Endothelial cell of umbilical vein (primary cell): ENCODE results near the gene TPD52L2. TPM values are rescaled to one million over a fixed set of nuclear protein-coding genes. Genes with fewer than 3 reads are reported as not detected.

ENCODE experiments used
- BruUV-seq: library from RNA; stranded (reverse); fragments of 400-500 nt; replicated peaks from 2 replicates; lab custom pipeline; 2021; lab: Mats Ljungman, UMichigan
- CTCF ChIA-PET: fragments of 300-600, 350-600 bp; sonication (Branson Sonifier 250); formaldehyde crosslinking; loops from one replicate; lab custom pipeline; 2021; ENCODE audit warnings: antibody characterized with exemption, inconsistent platforms; lab: Charles Lee
- POLR2A ChIA-PET: fragments of 300-600, 350-600 bp; sonication (Branson Sonifier 250); formaldehyde crosslinking; loops from one replicate; lab custom pipeline; 2021; ENCODE audit warnings: antibody characterized with exemption, inconsistent platforms; lab: Charles Lee
- DNase-seq: peaks from one replicate; pipeline ENCODE4 v3.0.0-alpha.2; 2011; ENCODE audit warnings: low read depth, low spot score
- FAIRE-seq: peaks from 2 replicates; lab custom pipeline; 2011; peaks lifted over from hg19 to GRCh38; lab: Jason Lieb, UNC
- H2AFZ ChIP-seq: 2 replicates; pipeline ENCODE4 v1.6.0; 2012; ENCODE audit warnings: low read depth, low read length, control low read depth, inconsistent platforms
- H3K27ac ChIP-seq: 2 replicates; pipeline ENCODE4 v1.5.1; 2011; ENCODE audit warnings: low read depth, mild to moderate bottlenecking, control low read depth, low read length, moderate library complexity; ENCODE audit not compliant: insufficient read depth
- H3K27me3 ChIP-seq, 2 experiments: 2 replicates each; pipeline versions ENCODE4 v1.6.0 to v1.6.1; 2011; ENCODE audit warnings: low read length in 2 of 2, mixed read lengths in 1 of 2; ENCODE audit not compliant: control insufficient read depth in 2 of 2, insufficient read depth in 2 of 2
- H3K36me3 ChIP-seq, 2 experiments: 2 replicates in 1 of 2; 3 replicates in 1 of 2; pipeline ENCODE4 v1.5.1; 2011; ENCODE audit warnings: low read length in 2 of 2, mild to moderate bottlenecking in 1 of 2, moderate library complexity in 1 of 2; ENCODE audit not compliant: control insufficient read depth in 2 of 2, insufficient read depth in 2 of 2; ENCODE audit errors: extremely low read depth in 1 of 2
- H3K4me1 ChIP-seq: 3 replicates; pipeline ENCODE4 v1.5.1; 2011; ENCODE audit warnings: mild to moderate bottlenecking, low read length; ENCODE audit not compliant: control insufficient read depth, insufficient read depth; ENCODE audit errors: extremely low read depth
- H3K4me2 ChIP-seq: 2 replicates; pipeline ENCODE4 v1.6.1; 2011; ENCODE audit warnings: low read length, control low read depth, mixed read lengths; ENCODE audit not compliant: insufficient read depth
- H3K4me3 ChIP-seq, 3 experiments: fragments of 200-600 bp in 1 of 3; sonication (generic), shearing (Covaris generic) in 1 of 3; replicated peaks in 1 of 3; 2 replicates each; pipeline ENCODE4 v1.5.1; 2011 to 2016; ENCODE audit warnings: control low read depth in 3 of 3, low read length in 3 of 3, mild to moderate bottlenecking in 2 of 3, inconsistent platforms in 1 of 3, low read depth in 1 of 3, moderate library complexity in 1 of 3; ENCODE audit not compliant: insufficient read depth in 1 of 3
- H3K79me2 ChIP-seq: 2 replicates; pipeline ENCODE4 v1.6.0; 2012; ENCODE audit warnings: low read length, inconsistent platforms; ENCODE audit not compliant: control insufficient read depth, insufficient read depth
- H3K9ac ChIP-seq: replicated peaks from 2 replicates; pipeline ENCODE3; 2011; ENCODE audit warnings: low read length, control low read depth; ENCODE audit not compliant: insufficient read depth; ENCODE audit errors: extremely low read depth
- H3K9me1 ChIP-seq: replicated peaks from 3 replicates; pipeline ENCODE4 v1.6.0; 2011; ENCODE audit warnings: mild to moderate bottlenecking, low read length; ENCODE audit not compliant: control insufficient read depth, insufficient read depth; ENCODE audit errors: extremely low read depth
- H3K9me3 ChIP-seq: replicated peaks from 2 replicates; pipeline ENCODE4 v1.5.1; 2012; ENCODE audit warnings: low read length, inconsistent platforms; ENCODE audit not compliant: control insufficient read depth, insufficient read depth
- H4K20me1 ChIP-seq: replicated peaks from 2 replicates; pipeline ENCODE3; 2011; ENCODE audit warnings: mild to moderate bottlenecking, low read length; ENCODE audit not compliant: control insufficient read depth, insufficient read depth; ENCODE audit errors: extremely low read depth
- FOS ChIP-seq: IDR thresholded peaks from 2 replicates; pipeline ENCODE4 v1.6.1; 2011; ENCODE audit warnings: mild to moderate bottlenecking, low read length, moderate library complexity, borderline replicate concordance; ENCODE audit not compliant: insufficient read depth
- MYC ChIP-seq: IDR thresholded peaks from one replicate; pipeline ENCODE4 v1.6.1; 2011; ENCODE audit warnings: mild to moderate bottlenecking, low read depth, low read length
- POLR2A ChIP-seq: IDR thresholded peaks from 2 replicates; pipeline ENCODE4 v1.6.1; 2012; ENCODE audit warnings: low read depth, mild to moderate bottlenecking, control low read depth, low read length
- POLR2AphosphoS5 ChIP-seq: IDR thresholded peaks from 2 replicates; pipeline ENCODE4 v1.6.1; 2012; ENCODE audit warnings: low read depth, mild to moderate bottlenecking, control low read depth, low read length, moderate library complexity; ENCODE audit not compliant: insufficient read depth
- dilution Hi-C: fragments of 300-500 bp; cut with MboI; formaldehyde crosslinking; loops from one replicate; pipeline ENCODE4 v1.15.0; 2019; ENCODE audit warnings: low sequenced_read_pairs; ENCODE audit not compliant: extremely low pct_ligation_motif_present
- intact Hi-C: fragments of 100-400 bp; cut with micrococcal nuclease; formaldehyde crosslinking; loops from one replicate; pipeline ENCODE4 v1.10.0; 2022
- polyA plus RNA-seq, 4 experiments: library from polyadenylated mRNA; depleted of rRNA in 3 of 4; stranded (reverse) in 3 of 4; unstranded in 1 of 4; fragments of >200 nt; gene quantifications; 2 replicates each; pipeline versions ENCODE4 v1.2.1 to v1.2.3, GENCODE V29; 2011 to 2012; ENCODE audit warnings: missing spikeins in 1 of 4
- total RNA-seq: library from RNA; stranded (reverse); gene quantifications from 2 replicates; pipeline ENCODE4 v1.2.3, GENCODE V29; 2021

TPD52L2 gene
- total and polyA plus RNA-seq, 2 donors (not counting 3 experiments of a cell fraction or from before 2014, with no cell fraction given), result 123 to 142 TPM

DNA sequence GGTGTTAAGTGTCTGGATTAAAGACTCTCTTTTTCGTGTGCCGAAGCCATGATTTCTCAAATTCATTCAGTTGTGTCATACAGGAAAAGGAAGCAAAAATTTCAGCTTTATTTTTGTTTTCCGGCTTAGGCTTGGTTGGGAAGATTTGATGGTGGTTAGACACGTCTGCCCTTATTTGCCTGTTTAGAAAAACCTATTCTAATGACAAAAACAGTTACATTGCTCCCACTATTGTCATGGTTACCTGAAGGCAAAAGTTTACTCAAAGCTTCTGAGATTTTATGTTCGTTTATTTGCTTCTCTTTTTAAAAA lies 30.8 kb downstream of the TPD52L2 start:
- H3K4me1 ChIP-seq, result peaks cover 14% of the 10 kb centered on the region
- FAIRE-seq (peak; percentile 76), DNase-seq (no peak)
- intact Hi-C loops (loop anchor here (10.0 kb wide), 1 partner anchor 159 kb away; no protein-coding TSS in a partner anchor), dilution Hi-C loops (no loop called here)
- H3K36me3 ChIP-seq, result peaks cover 5 to 15% of the 10 kb centered on the region in 2 experiments
- no TSS peak for BruUV-seq
- peak overlapping the region; percentile 66 for H3K27ac ChIP-seq
- H3K9ac ChIP-seq, result peak overlapping the region; percentile 72
- peak overlapping the region; percentile 96 for H3K4me2 ChIP-seq
- H3K27me3 ChIP-seq, result no peaks in the 10 kb centered on the region
- H3K79me2 ChIP-seq, result peaks cover 56% of the 10 kb centered on the region
- no peaks in the 10 kb centered on the region for H3K9me1 ChIP-seq
- peak overlapping the region; percentile 67 to 98 (median 86) for H3K4me3 ChIP-seq
- ChIA-PET CTCF (interaction anchor here (0.7 to 1.3 kb wide), 10 partner anchors 14 to 188 kb away, joined by 3 to 6 read pairs (median 3); partner anchors contain the start of genes ARFRP1, PRPF6, SAMD10 and TPD52L2), POLR2A (no interaction called here)
- no peak overlapping the region for H2AFZ ChIP-seq
- H3K9me3 ChIP-seq, result no peaks in the 10 kb centered on the region
- H4K20me1 ChIP-seq, result peaks cover 16% of the 10 kb centered on the region
- TF ChIP-seq POLR2A (no peak), FOS (no peak), POLR2AphosphoS5 (peak; percentile 11)

DNA sequence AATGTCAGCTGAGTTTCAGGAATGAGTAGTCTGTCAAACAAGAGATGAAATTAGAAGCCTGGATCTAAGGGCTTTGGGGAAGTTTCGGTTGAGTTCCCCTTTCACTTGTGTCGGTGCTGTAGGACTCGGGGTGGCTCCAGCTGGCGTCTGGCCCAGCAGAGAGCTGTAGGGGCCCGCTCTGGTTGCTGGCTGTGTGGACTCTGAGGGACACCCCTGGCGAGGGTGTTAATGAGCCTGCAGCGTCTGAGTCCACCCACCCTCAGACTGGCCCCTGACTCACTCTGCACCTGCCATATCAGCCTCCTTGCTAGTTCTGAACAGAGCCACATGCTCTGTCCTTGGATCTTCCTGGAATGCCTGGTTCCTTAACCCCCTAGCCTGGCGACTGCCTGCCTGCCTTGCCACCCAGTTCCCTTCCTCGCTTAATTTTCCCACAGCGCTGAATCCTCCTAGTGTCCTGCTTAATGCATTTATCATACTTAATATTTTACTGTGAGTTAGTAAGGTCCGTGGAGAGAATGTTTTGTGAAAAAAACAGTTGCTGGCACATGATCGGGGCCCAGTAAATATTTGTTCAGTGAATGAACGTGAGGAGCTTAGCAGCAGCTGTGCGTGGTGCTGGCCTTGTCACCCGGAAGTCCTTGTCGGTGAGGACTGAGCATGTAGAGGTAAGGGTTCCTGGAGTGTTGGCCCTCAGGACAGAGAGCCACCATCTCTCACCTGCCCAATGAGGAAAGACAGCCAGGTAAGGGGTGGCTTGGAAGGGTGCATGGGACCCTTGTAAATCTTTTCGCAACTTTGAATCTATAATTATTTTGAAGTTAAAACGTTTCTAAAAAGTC lies 31.4 kb downstream of the TPD52L2 start:
- TSS peak; percentile 42 for BruUV-seq
- FAIRE-seq, result no peak

More for the DNA sequence above, 31.4 kb downstream of the TPD52L2 start:
- ChIA-PET POLR2A (no interaction called here), CTCF (interaction anchor here (0.8 to 1.4 kb wide), 10 partner anchors 15 to 189 kb away, joined by 3 to 6 read pairs (median 4); partner anchors contain the start of genes ARFRP1, PRPF6, SAMD10 and TPD52L2)
- TF ChIP-seq MYC, result no peak
- TF ChIP-seq POLR2AphosphoS5, result peak; percentile 16
- Histone ChIP-seq H3K27me3 (no peaks in the 10 kb centered on the region), H3K36me3 (peaks cover 4 to 9% of the 10 kb centered on the region in 2 experiments), H3K9me1 (no peaks in the 10 kb centered on the region), H3K9me3 (no peaks in the 10 kb centered on the region), H2AFZ (no peak overlapping the region), H3K27ac (peak overlapping the region; percentile 66), H3K4me2 (peak overlapping the region; percentile 96), H3K79me2 (peaks cover 62% of the 10 kb centered on the region), H3K4me1 (peaks cover 14% of the 10 kb centered on the region), H3K4me3 (peak overlapping the region; percentile 67 to 98 (median 86)), H3K9ac (peak overlapping the region; percentile 72), H4K20me1 (peaks cover 16% of the 10 kb centered on the region)
- dilution Hi-C loops, result no loop called here
- peak; percentile 45 for DNase-seq
- intact Hi-C loops, result loop anchor here (10.0 kb wide), 1 partner anchor 158 kb away; no protein-coding TSS in a partner anchor
